Effector memory CD4-positive, alpha-beta T cell (primary cell): ENCODE data around the gene MAML3.

ENCODE experiments used
- DNase-seq, 3 donors: peaks; one replicate each; pipeline ENCODE4 v3.0.0-alpha.2; 2020
- H3K27ac ChIP-seq: 2 replicates; pipeline ENCODE4 v1.7.0; 2013; ENCODE audit warnings: mild to moderate bottlenecking, low read length, moderate library complexity; ENCODE audit not compliant: insufficient read depth, poor library complexity, severe bottlenecking
- H3K27me3 ChIP-seq: replicated peaks from 2 replicates; pipeline ENCODE4 v1.7.0; 2013; ENCODE audit warnings: mild to moderate bottlenecking, low read length; ENCODE audit not compliant: insufficient read depth, control insufficient read depth, poor library complexity, severe bottlenecking
- H3K36me3 ChIP-seq: 2 replicates; pipeline ENCODE4 v1.7.0; 2013; ENCODE audit warnings: mild to moderate bottlenecking, low read length, moderate library complexity; ENCODE audit not compliant: control insufficient read depth, insufficient read depth
- H3K4me1 ChIP-seq: 2 replicates; pipeline ENCODE4 v1.7.0; 2013; ENCODE audit warnings: low read length, mild to moderate bottlenecking; ENCODE audit not compliant: control insufficient read depth, insufficient read depth, poor library complexity, severe bottlenecking
- H3K4me3 ChIP-seq: 2 replicates; pipeline ENCODE4 v1.7.0; 2013; ENCODE audit warnings: low read length, low read depth, mild to moderate bottlenecking; ENCODE audit not compliant: insufficient read depth, poor library complexity, severe bottlenecking
- H3K9me3 ChIP-seq: 2 replicates; pipeline ENCODE4 v1.7.0; 2013; ENCODE audit warnings: mild to moderate bottlenecking, low read length, moderate library complexity; ENCODE audit not compliant: control insufficient read depth

MAML3 gene

DNA sequence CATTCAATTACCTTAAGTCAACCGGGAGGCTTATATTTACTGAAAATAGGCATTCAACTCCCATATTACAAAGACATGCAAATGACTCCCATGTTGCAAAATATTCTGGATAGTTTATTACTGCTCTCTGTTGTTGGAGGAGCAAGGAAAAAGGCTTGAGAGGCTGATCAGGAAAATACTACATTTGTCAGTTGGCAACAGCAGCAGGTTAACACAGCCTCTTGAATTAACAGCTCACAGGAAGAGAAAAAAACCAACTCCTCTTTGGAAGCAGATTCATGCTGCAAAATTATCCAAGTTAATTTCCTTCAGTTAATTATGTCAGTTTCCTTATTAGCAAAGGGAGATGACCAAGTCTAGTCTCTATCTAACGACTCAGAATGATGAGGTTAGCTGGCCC lies 238.9 kb downstream of the MAML3 start:
- no peak for DNase-seq
- Histone ChIP-seq H3K36me3 (no peaks in the 10 kb centered on the region), H3K4me1 (no peaks in the 10 kb centered on the region), H3K27ac (no peak overlapping the region), H3K9me3 (no peaks in the 10 kb centered on the region), H3K27me3 (no peaks in the 10 kb centered on the region), H3K4me3 (no peak overlapping the region)

DNA sequence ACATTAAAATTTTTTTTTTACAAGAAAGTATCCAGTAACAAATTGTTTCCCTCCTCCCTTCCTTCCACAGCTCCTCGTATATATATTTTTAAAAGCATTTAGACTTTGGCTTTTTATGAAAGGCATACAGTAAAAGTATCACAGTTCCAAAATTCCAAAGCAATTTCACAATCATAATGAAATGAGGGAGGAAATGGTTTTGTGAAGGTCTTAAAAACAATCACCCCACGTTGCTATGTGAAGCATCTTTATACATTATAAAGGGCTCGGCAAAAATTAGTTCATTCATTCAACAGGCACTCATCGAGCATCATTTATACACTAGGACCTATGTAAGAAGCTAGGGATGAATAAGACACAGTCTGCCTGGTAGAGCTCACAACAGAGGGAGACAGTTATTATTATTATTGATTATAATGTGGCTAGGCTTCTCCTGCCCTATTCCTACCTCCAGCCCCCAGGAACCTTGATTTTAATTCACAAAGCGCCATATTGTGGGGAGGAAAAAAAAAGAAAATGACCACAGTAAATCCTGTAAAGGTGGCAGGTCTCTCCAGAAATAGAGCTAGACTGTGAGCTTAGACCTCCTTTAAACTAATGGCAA lies 239.9 kb downstream of the MAML3 start:
- H3K4me1 ChIP-seq: no peaks in the 10 kb centered on the region
- no peak for DNase-seq
- no peaks in the 10 kb centered on the region for H3K9me3 ChIP-seq
- H3K27ac ChIP-seq: no peak overlapping the region
- H3K36me3 ChIP-seq: no peaks in the 10 kb centered on the region
- no peaks in the 10 kb centered on the region for H3K27me3 ChIP-seq
- H3K4me3 ChIP-seq: no peak overlapping the region

DNA sequence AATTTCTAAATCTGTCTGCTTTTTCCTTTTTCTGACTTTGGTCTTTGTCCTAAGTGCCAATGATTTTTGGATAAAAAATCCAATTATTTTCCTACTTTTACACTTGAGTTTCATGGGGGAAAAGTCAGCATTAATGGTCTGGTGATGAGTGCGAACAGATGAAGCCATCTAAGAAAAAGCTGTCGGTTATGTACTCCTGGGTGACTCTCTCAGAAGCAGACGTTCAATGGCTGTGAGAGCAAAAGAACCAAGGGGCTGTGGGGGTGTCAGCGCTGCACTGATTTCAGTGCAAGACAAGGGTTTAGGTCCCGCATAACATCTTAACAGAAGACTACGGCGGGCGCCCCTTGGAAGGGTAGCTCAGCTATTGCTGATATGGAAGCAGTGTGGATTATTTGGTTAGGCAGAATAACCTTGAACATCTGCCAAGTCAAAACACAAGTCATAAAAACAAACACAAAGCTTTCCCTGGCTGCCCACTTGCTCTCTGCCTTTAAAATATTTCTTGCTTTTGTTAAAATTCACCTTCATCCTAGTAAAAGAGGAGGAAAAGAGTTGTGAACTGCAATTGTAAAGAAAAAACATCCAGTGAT lies 240.5 kb downstream of the MAML3 start:
- H3K27me3 ChIP-seq: no peaks in the 10 kb centered on the region
- H3K36me3 ChIP-seq: no peaks in the 10 kb centered on the region

DNA sequence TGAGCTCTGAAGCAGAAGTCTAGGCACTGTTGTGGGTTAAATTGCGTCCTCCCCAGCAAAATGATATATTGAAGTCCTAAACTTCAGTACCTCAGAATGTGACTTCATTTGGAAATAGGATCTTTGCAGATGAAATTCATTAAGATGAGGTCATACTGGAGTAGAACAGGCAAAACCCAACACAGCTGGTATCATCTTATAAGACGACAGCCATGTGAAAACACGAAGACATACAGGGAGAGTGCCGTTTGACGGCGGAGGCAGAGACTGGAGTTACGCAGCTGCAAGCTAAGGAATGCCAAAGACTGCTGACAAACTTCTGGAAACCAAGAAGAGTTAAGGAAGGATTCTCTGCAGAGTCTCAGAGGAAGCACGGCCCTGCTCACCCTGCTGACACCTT lies 241.5 kb downstream of the MAML3 start:
- Histone ChIP-seq H3K36me3 (no peaks in the 10 kb centered on the region), H3K27me3 (no peaks in the 10 kb centered on the region), H3K4me3 (no peak overlapping the region), H3K9me3 (no peaks in the 10 kb centered on the region), H3K27ac (no peak overlapping the region), H3K4me1 (no peaks in the 10 kb centered on the region)
- DNase-seq: no peak

More for the DNA sequence above, 240.5 kb downstream of the MAML3 start:
- no peak for DNase-seq
- Histone ChIP-seq H3K4me1 (no peaks in the 10 kb centered on the region), H3K9me3 (no peaks in the 10 kb centered on the region), H3K27ac (no peak overlapping the region), H3K4me3 (no peak overlapping the region)

DNA sequence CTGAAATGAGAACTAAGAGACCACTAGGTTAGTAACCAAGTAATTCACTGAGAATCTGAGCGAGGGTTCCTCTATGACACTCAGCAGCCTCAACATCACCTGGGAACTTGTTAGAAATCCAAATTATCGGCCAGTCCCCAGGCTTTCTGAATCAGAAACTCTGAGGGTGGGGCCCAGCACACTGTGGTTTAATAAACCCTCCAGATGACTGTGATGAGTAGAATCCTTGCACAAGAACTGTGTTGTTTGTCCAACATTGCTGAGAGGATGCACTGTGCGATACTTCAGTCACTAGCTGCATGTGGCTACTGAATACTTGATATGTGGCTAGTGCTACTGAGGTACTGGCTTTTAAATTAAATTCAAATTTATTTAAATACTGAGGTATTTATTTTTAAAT lies 243.9 kb downstream of the MAML3 start:
- Histone ChIP-seq H3K27ac (no peak overlapping the region), H3K4me1 (no peaks in the 10 kb centered on the region), H3K27me3 (no peaks in the 10 kb centered on the region), H3K9me3 (no peaks in the 10 kb centered on the region), H3K4me3 (no peak overlapping the region), H3K36me3 (no peaks in the 10 kb centered on the region)
- no peak for DNase-seq

DNA sequence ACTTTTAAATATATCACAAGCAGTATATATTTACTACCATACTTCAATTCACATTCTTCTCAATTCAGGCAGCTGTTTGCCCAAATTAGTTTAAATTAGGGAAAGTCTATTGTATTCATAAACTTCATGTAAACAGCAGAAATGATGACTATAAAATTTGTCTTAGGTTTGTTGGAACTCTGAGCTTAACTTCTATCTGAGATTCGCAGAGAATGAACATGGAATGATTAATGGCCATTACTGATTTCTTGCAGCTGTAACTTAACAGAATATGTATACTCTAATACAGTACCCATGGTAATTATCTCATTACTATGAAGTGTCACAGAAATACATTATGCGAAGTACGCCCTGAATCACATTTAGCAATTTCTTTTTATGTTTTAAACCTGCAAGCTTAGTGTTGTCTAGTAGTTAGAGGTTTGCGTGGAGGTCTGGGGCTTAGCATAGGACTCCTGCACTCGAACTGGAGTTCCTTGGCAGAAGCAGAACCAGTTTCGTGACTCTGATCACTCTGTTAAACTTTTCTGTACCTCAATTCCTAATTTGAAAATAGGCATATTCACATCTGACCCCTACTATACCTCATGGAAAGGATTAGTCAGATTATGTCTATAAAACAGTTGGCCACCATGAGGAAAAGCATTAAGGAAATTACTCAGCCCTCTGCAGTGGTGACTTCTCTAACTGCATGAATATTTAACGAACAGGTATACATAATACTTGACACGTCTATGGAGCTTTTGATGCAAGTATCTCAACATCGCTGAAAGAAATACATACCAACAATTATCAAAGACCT lies 245.1 kb downstream of the MAML3 start:
- no peak for DNase-seq
- Histone ChIP-seq H3K4me1 (no peaks in the 10 kb centered on the region), H3K36me3 (no peaks in the 10 kb centered on the region), H3K27ac (no peak overlapping the region), H3K9me3 (no peaks in the 10 kb centered on the region), H3K27me3 (no peaks in the 10 kb centered on the region), H3K4me3 (no peak overlapping the region)

DNA sequence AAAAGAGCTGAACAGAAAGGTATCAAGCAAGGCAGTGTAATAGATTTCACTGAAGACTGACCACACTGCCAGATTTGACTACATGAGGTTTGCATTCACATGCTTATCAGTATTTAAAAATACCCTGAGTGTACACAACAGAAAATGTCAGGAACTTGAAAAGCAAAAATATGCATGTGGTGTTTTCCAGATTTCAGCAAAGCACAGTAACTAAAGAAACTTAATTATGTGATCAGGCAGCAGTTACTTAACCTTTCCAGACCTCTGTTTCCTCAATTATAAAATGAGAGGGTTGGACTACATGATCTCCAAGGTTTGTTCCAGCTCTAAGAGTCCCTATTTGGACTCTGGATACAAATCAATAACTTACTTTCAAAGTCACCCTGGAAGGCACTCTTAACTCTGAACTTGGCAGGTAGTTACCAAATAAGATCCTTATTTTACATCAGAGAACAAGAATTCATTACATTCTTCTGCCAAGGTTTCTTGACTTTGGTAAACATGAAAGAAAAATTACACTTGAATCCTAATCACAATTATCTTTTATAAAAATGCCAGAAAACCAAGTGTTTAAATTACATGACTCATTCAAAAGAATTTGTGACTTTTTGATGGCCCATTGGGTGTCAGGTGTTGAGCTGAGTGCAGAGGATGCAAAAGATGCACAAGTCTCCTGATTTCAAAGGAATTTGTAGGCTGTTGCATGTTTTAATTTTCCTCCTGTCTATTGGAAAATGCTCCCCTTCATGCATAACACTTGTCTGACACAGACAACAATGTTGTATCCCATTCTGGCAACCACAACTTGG lies 246.8 kb downstream of the MAML3 start:
- no peak for DNase-seq
- no peaks in the 10 kb centered on the region for H3K4me1 ChIP-seq
- no peak overlapping the region for H3K4me3 ChIP-seq
- H3K9me3 ChIP-seq: no peaks in the 10 kb centered on the region
- no peak overlapping the region for H3K27ac ChIP-seq
- H3K36me3 ChIP-seq: no peaks in the 10 kb centered on the region
- no peaks in the 10 kb centered on the region for H3K27me3 ChIP-seq

DNA sequence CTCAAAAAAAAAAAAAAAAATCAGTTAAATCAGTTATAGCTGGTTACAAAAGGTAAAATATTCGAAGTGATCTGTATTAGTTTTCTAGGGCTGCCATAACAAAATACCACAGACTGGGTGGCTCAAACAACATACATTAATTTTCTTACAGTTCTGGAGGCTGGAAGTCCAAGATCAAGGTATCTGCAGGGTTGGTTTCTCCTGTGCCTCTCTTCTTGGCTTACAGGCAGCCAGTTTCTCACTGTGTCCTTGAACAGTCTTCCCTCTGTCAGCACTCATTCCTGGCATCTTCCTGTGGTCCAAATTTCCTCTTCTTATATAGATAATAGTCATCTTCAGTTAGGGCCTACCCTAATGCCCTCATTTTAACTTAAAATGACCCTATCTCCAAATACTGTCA lies 248.5 kb downstream of the MAML3 start:
- DNase-seq: no peak
- Histone ChIP-seq H3K36me3 (no peaks in the 10 kb centered on the region), H3K4me3 (no peak overlapping the region), H3K27me3 (no peaks in the 10 kb centered on the region), H3K9me3 (no peaks in the 10 kb centered on the region), H3K27ac (no peak overlapping the region), H3K4me1 (no peaks in the 10 kb centered on the region)

DNA sequence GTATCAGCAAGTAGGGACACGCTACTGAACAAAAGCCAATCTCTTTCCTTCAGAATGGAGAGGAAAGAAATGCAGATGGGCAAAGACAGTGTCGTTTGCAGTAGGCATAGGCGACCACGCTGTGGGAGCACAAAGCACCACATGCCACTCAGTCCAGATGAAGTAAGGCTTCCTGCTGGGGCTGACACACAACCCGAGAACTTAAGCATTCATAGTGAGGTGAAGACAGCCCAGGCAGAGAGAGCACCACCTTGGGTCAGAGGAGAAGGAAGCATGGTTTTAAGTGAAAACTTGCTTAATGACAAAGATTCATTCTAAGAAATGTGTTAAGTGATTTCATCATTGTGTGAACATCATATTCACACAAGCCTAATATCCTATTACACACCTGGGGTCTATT lies 249.6 kb downstream of the MAML3 start:
- Histone ChIP-seq H3K4me3 (no peak overlapping the region), H3K27ac (no peak overlapping the region), H3K27me3 (no peaks in the 10 kb centered on the region), H3K9me3 (no peaks in the 10 kb centered on the region), H3K4me1 (no peaks in the 10 kb centered on the region), H3K36me3 (no peaks in the 10 kb centered on the region)
- DNase-seq: no peak
